Measurements from ENCODE around the gene RXRA. TPM values are rescaled to one million over a fixed set of nuclear protein-coding genes. Genes with fewer than 3 reads are reported as not detected.

RXRA gene
- total and polyA plus RNA-seq, 9 donors: 12.4 to 82.2 (median 70.6) TPM

- TF ChIP-seq EP300 (IDR thresholded peaks at IDR 0.05): no peak
- no peak for TF ChIP-seq POLR2A (IDR thresholded peaks at IDR 0.05)
- no peak for TF ChIP-seq CTCF (IDR thresholded peaks at IDR 0.05)
- peak in 4 of 5 donors; percentile 55 to 80 (median 68) for DNase-seq
- no peaks in the 10 kb centered on the region for H3K9me3 ChIP-seq
- peak overlapping the region in 1 of 2 donors; percentile 64 for H3K27ac ChIP-seq
- no peaks in the 10 kb centered on the region for H3K27me3 ChIP-seq
- H3K4me3 ChIP-seq: peak overlapping the region; percentile 1
- peaks cover 79% of the 10 kb centered on the region for H3K4me1 ChIP-seq (ENCODE audit: insufficient read depth)
- 22 to 35% (median 32%) methylated on average over 14 to 17 of the region's 17 CpGs for WGBS, 3 donors
- intact Hi-C loops (cut with DNase I): loop anchor here in 2 of 4 donors (5.0 to 10.0 kb wide), 2 partner anchors 78 to 86 kb away; no protein-coding TSS in a partner anchor
- H3K36me3 ChIP-seq: no peaks in the 10 kb centered on the region
These were observed 13.0 kb downstream of the RXRA start for GRCh38 chr9:134339183-134339806.

- intact Hi-C loops (cut with DNase I): no loop called here
- no peaks in the 10 kb centered on the region for H3K36me3 ChIP-seq
- H3K9me3 ChIP-seq: no peaks in the 10 kb centered on the region
- H3K4me3 ChIP-seq: no peak overlapping the region
- DNase-seq: no peak
- no peak for TF ChIP-seq EP300 (IDR thresholded peaks at IDR 0.05)
- no peak for TF ChIP-seq CTCF (IDR thresholded peaks at IDR 0.05)
- no peak for TF ChIP-seq POLR2A (IDR thresholded peaks at IDR 0.05)
- peaks cover 85% of the 10 kb centered on the region for H3K4me1 ChIP-seq (ENCODE audit: insufficient read depth)
- H3K27ac ChIP-seq: peak overlapping the region in 1 of 2 donors; percentile 18
- no peaks in the 10 kb centered on the region for H3K27me3 ChIP-seq
- WGBS, 3 donors: 79 to 87% (median 82%) methylated on average over 28 of the region's 28 CpGs
These were observed 14.4 kb downstream of the RXRA start for GRCh38 chr9:134340475-134341160.

GRCh38 chr9:134341306-134341705 lies 15.1 kb downstream of the RXRA start:
- WGBS, 3 donors: 18 to 35% (median 24%) methylated on average over 9 of the region's 9 CpGs
- H3K9me3 ChIP-seq: no peaks in the 10 kb centered on the region
- peaks cover 85% of the 10 kb centered on the region for H3K4me1 ChIP-seq (ENCODE audit: insufficient read depth)
- H3K4me3 ChIP-seq: no peak overlapping the region
- peak overlapping the region in 1 of 2 donors; percentile 18 for H3K27ac ChIP-seq
- TF ChIP-seq POLR2A (IDR thresholded peaks at IDR 0.05): no peak
- TF ChIP-seq EP300 (IDR thresholded peaks at IDR 0.05): no peak
- no peak for TF ChIP-seq CTCF (IDR thresholded peaks at IDR 0.05)
- DNase-seq: no peak
- intact Hi-C loops (cut with DNase I): no loop called here
- H3K36me3 ChIP-seq: no peaks in the 10 kb centered on the region
- H3K27me3 ChIP-seq: no peaks in the 10 kb centered on the region

- Histone ChIP-seq H3K27me3 (no peaks in the 10 kb centered on the region), H3K27ac (peak overlapping the region in 1 of 2 donors; percentile 18), H3K4me3 (no peak overlapping the region), H3K9me3 (no peaks in the 10 kb centered on the region), H3K36me3 (no peaks in the 10 kb centered on the region), H3K4me1 (ENCODE audit: insufficient read depth) (peaks cover 78% of the 10 kb centered on the region)
- no peak for DNase-seq
- intact Hi-C loops (cut with DNase I): no loop called here
- WGBS, 3 donors: 87 to 90% (median 89%) methylated on average over 18 to 19 of the region's 19 CpGs
- TF ChIP-seq POLR2A (IDR thresholded peaks at IDR 0.05) (no peak), CTCF (IDR thresholded peaks at IDR 0.05) (no peak), EP300 (IDR thresholded peaks at IDR 0.05) (no peak)
These were observed 15.9 kb downstream of the RXRA start for GRCh38 chr9:134341929-134342745.
